ENCODE results near the gene PACSIN1.

PACSIN1 gene, protein sequence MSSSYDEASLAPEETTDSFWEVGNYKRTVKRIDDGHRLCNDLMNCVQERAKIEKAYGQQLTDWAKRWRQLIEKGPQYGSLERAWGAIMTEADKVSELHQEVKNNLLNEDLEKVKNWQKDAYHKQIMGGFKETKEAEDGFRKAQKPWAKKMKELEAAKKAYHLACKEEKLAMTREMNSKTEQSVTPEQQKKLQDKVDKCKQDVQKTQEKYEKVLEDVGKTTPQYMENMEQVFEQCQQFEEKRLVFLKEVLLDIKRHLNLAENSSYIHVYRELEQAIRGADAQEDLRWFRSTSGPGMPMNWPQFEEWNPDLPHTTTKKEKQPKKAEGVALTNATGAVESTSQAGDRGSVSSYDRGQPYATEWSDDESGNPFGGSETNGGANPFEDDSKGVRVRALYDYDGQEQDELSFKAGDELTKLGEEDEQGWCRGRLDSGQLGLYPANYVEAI

DNA sequence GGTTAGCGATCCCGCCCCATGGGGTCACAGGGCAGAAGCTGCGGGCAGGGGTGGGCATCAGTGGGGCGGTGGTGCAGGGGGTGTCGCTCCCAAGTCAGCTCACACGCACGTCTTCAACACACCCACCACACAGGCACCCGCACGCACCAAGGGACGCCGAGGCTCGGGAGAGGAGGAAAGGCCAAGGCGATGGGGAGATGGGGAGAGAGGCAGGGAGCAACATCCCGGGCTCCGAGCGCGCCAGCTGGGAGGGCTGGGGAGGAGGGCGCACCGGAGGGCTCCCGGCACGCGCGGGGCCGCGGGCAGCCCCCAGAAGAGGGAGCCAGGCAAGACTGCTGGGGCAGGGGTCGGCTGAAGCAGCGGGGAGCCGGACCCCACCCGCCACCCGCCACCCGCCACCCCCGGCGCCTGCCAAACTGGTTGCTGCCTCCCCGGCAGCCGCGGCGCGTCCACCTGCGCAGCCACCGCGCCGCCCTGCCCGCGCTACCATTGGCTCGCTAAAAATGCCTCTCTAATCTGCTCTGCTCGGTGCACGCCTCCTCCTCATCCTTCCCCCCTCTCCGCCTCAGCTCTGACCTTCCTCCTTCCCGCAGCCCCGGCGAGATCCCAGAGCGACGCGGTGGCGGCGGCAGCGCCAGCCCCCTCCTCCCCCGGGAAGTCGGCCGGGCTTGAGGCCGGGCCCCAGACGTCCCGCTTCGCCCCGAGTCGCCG is at the start of gene PACSIN1:
Gene PACSIN1, plus strand, starts transcription at position 546 of the 711 bp plus-strand sequence. CDS start 60,230 bp downstream, outside the sequence.
- in situ Hi-C loops (cut with MboI; ENCODE audit: low pct_unique_long_range_greater_than_20kb, low sequenced_read_pairs) = no loop called here
- DNase-seq = no peak

DNA sequence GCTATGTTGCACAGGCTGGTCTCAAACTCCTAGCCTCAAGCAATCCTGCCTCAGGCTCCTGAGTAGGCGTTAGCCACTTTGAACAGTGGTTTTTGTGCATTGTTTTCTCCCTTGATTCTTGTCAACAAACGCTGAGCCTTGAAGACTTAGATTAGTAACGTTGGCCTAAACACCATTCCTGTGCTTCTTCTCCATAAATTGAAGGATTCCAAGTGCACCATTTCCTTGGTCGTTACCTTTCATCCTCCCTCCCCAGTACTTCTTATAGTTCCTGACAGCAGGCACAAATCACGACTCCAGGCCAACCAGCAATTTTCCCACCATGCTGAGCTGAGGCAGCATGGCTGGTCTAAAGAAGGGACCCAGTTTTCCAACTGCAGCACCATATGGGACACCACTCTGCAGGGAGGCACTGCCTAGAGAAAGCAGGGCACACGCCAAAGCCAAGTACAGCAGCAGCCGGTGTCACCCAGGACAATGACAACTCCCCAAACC is 49.0 kb upstream of the PACSIN1 start:
- no peak for DNase-seq
- in situ Hi-C loops (cut with MboI; ENCODE audit: low pct_unique_long_range_greater_than_20kb, low sequenced_read_pairs) = loop anchor here (25.0 kb wide), 1 partner anchor 180 kb away; the partner anchor contains the start of genes HMGA1 and SMIM29

DNA sequence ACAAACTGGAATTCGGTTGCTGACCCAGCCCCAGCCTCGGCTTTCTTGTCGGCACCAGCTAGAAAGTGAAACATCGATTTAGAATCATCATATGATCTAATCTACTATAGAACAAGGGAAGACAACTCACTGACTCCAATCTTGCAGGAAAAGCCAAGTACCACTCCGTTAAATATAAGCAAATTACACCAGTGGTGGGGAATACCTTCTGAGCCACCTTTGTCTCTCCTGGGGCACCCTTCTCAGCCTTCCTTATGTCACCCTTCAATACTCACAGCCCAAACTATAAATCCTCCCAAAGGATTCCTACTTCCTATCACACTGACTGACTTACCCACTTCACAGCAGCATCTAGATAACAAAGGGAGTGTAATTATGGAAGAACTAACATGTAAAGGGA is 47.5 kb upstream of the PACSIN1 start:
- in situ Hi-C loops (cut with MboI; ENCODE audit: low pct_unique_long_range_greater_than_20kb, low sequenced_read_pairs) = loop anchor here (25.0 kb wide), 1 partner anchor 181 kb away; the partner anchor contains the start of genes HMGA1 and SMIM29
- no peak for DNase-seq

DNA sequence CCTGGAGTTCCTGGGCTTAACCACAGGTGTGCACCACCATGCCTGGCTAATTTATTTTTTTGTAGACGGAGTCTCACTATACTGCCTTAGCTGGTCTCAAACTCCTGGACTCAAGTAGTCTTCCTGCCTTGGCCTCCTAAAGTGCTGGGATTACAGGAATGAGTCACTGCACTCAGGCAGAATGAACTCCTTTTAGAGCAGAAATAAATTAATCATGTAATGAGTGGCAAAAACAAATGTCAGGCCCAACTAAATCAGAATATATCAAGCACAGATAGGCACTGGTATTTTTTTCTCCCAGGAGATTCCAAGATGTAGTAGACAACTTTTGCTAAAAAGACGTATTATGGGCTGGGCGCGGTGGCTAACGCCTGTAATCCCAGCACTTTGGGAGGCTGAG is 42.6 kb upstream of the PACSIN1 start:
- in situ Hi-C loops (cut with MboI; ENCODE audit: low pct_unique_long_range_greater_than_20kb, low sequenced_read_pairs) = loop anchor here (25.0 kb wide), 1 partner anchor 186 kb away; the partner anchor contains the start of genes HMGA1 and SMIM29
- DNase-seq = no peak

DNA sequence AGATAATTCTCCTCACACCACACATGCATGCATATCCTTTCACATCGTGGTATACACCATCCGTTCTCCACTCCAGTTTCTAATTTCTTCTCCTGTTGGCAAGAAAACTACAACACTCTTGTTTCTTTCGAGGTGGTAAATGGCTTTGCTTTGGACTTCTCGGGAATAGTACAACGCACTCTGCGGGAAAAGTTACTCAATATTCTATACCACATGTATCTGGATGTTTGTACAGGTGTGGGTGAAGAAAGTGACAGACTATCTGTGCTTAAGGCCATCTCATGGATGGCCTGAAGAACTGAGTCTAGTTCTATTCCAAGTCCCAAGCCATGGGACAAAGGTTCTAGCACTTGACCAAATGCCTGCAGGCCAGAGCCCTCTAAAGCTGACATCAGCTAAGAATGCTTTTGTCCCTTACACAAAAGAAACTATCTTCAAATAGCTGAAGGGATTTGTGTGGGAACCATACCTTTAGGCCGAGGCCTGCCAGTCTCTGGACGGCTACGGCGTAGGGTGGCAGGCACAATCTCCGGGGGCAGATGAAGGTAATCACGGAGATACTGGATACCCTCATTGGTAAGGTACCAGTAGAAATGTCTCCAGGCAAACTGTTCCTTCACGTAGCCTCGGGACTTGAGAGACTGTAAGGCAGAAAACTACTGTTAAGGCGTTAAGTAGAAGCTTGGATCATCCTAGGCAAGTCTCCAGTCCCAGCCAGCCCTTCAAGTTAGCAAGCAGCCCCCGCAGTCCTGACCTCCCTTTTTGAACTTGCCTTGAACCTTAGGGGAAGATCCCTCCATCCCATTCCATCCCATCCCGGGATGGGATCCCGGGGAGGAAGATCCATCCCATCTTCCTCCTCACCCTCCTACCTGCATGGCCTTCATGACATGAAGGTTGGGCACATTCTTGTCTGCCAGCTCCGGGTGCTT is 41.4 kb upstream of the PACSIN1 start:
- in situ Hi-C loops (cut with MboI; ENCODE audit: low pct_unique_long_range_greater_than_20kb, low sequenced_read_pairs) = loop anchor here (25.0 kb wide), 1 partner anchor 187 kb away; the partner anchor contains the start of genes HMGA1 and SMIM29
- DNase-seq = no peak

DNA sequence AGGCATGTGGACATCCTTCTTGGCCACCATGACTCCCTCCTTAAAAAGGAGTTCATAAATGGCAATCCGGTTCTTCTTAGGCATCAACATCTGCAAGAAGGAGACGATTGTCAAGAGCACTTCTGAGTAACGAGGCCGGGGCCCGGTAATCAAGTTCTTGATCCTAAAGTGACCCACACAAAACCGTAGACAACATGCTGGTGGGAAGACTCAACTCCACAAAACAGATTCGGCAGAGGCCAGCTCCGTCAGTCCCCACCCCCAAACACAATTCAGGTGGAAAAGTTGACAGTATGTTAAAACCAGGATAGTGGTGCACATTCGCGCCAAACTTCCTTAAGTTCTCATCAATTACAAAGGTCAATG is 40.8 kb upstream of the PACSIN1 start:
- DNase-seq = peak; percentile 26
- in situ Hi-C loops (cut with MboI; ENCODE audit: low pct_unique_long_range_greater_than_20kb, low sequenced_read_pairs) = no loop called here

DNA sequence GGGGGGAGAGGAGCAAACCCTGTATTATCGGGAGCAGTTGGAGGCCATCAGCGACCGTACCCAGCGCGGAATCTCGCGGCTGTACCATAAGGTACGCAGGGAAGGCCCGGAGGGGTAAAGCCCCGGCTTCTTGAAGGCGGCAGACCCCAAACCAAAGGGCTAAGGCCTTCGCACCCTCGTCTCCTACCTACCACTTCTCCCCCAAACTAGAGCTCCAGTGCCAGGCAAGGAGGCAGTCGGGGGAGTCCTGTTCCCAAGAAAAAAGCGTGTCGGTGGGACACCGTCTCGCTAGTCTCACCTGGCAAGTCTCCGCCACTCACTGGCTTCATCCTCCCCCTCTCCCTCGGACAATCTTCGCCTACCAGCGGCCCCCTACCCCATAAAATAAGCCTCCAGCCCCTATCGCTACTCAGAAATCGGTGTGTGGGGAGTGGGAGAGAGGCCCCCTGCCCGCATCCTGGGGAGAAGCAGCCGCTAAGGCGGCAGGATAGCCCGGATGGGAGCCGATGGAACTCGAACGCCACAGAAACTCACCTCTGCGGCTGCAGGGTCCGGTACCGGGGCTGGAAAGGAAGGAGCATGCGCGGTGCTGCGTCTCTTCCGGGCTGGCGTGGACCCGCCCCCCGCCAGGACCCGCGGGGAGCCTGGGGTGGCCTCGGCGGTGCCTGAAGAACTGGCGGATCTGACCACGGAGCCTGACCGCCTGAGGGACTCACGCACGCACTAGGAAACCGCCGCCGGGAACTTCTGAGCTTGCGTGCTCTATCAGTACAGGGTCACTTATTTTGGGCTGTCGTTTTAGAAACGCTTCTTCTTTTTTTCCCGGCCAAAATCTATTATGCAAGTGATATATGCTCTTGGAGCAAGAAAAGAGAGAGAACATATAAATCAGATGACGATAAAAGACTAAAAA is 40.1 kb upstream of the PACSIN1 start, which contains the start of gene RPS10:
Gene RPS10, minus strand, starts transcription at position 572 of the 913 bp plus-strand sequence. CDS start 848 bp downstream, outside the sequence.
- DNase-seq = peak; percentile 96
- in situ Hi-C loops (cut with MboI; ENCODE audit: low pct_unique_long_range_greater_than_20kb, low sequenced_read_pairs) = no loop called here

DNA sequence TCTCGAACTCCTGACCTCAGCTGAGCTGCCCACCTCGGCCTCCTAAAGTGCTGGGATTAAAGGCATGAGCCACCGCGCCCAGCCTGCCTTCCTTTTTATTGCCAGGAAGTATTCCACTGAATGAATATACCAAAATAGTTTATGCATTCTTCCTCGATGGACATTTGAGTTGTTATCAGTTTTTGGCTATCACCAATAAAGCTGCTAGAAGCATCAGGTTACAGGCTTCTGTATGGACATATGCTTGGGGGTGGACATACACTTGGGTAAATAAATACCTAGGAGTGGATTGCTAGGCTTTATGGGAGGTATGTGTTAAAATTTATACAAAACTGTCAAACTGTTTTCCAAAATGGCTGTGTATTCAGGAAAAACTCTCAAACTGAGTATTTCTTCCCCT is 30.0 kb upstream of the PACSIN1 start:
- in situ Hi-C loops (cut with MboI; ENCODE audit: low pct_unique_long_range_greater_than_20kb, low sequenced_read_pairs) = no loop called here
- no peak for DNase-seq

DNA sequence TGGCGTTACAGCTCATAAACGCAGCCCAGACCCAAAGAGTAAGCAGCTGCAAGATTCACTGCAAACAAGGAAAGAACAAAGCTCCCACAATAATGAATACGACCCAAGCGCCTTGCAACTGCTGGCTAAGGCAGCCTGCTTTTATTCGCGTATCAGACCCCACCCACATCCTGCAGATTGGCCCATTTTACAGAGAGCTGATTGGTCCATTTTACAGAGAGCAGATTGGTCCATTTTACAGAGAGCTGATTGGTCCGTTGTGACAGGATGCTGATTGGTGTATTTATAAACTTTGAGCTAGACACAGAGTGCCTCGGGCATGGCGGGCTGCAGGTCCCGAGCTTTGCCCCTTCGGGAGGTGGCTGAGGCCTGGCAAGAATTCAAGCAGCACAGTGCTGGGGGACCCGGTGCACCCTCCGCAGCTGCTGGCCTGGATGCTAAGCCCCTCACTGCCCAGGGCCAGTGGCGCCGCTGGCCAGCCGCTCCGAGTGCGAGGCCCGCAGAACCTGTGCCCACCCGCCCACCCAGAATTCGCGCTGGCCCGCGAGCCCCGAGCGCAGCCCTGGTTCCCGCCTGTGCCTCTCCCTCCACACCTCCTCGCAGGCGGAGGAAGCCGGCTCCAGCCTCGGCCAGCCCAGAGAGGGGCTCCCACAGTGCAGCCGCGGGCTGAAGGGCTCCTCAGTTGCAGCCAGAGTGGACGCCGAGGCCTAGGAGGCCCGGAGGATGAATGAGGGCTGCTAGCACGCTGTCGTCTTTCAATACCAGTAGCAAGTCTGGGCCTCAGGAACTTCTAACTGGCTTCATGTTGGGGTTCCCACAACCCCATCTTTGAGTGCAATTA is 28.9 kb upstream of the PACSIN1 start:
- no peak for DNase-seq
- in situ Hi-C loops (cut with MboI; ENCODE audit: low pct_unique_long_range_greater_than_20kb, low sequenced_read_pairs) = no loop called here

DNA sequence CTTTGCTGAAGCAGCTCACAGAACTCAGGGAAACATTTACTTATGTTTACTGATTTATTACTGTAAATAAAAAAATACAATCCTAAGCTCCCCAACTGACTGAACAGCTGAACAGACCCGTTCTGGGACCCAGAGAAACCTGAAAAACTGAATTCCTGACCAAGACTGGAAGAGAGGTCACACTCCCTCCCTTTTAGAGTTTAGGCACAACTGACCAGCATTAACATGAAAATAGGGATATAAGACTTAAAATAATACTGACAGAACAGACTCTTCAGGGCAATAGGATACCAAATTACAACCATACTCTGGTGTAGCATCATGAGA is 28.3 kb upstream of the PACSIN1 start:
- no peak for DNase-seq
- in situ Hi-C loops (cut with MboI; ENCODE audit: low pct_unique_long_range_greater_than_20kb, low sequenced_read_pairs) = no loop called here

DNA sequence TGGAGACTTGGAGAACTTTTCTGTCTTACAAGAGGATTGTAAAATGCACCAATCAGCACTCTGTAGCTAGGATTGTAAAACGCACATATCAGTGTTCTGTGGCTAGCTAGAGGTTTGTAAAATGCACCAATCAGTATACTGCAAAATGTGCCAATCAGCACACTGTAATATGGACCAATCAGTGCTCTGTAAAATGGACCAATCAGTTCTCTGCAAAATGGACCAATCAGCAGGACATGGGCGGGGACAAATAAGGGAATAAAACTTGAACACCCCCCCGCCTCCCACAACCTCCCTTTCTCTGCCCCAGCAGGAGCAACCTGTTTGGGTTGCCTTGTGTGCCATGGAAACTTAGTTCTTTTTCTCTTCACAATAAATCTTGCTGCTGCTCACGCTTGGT is 27.2 kb upstream of the PACSIN1 start:
- in situ Hi-C loops (cut with MboI; ENCODE audit: low pct_unique_long_range_greater_than_20kb, low sequenced_read_pairs) = no loop called here
- DNase-seq = no peak

DNA sequence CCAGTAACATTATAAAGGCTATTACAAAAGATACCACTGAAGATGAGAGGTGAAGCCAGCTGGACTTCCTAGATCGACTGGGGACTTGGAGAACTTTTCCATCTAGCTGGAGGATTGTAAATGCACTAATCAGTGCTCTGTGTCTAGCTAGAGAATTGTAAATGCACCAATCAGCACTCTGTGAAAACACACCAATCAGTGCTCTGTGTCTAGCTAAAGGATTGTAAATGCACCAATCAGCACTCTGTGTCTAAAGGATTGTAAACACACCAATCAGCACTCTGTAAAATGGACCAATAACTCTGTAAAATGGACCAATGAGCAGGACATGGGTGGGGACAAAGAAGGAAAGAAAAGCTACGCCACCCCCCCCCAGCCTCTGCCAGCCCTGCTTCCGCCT is 26.4 kb upstream of the PACSIN1 start:
- DNase-seq = no peak

DNA sequence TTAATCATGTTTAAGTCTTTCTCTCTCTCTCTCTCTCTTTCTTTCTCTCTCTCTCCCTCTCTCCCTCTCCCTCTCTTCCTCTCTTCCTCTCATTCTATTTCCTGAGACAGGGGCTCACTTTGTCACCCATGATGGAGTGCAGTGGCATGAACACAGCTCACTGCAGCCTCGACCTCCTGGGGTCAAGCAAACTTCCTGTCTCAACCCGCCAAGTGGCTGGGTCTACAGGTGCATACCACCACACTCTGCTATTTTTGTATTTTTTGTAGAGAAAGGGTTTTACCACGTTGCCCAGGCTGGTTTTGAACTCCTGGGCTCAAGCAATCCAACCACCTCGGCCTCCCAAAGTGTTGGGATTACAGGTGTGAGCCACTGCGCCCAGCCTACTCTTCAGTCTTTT is 24.4 kb upstream of the PACSIN1 start:
- in situ Hi-C loops (cut with MboI; ENCODE audit: low pct_unique_long_range_greater_than_20kb, low sequenced_read_pairs) = no loop called here
- DNase-seq = no peak

More for the DNA sequence above, 26.4 kb upstream of the PACSIN1 start:
- in situ Hi-C loops (cut with MboI; ENCODE audit: low pct_unique_long_range_greater_than_20kb, low sequenced_read_pairs) = no loop called here

DNA sequence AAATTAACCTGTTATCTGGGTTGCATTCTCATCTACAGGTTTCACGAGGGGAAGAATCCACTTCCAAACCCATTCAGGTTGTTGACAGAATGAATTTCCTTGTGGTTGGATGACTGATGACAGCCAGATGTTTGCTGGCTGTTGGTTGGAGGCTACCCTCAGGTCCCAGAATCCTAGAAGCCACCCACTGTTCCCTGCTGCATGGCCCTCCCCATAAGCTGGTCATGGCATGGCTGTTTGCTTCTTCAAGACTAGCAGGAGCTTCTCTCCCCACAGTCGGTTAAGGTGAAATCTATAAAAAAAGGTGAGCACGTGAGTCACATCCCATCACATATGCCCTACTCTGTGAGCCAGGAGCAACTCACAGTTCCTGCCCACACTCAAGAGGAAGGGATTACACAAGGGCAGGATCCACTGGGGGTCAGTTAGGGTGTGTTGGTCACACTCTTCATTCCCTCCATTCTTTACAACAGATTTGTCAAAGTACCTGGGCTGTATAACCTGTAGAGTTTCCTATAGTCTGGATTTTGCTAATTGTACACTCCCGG is 20.5 kb upstream of the PACSIN1 start:
- DNase-seq = no peak
- in situ Hi-C loops (cut with MboI; ENCODE audit: low pct_unique_long_range_greater_than_20kb, low sequenced_read_pairs) = no loop called here

DNA sequence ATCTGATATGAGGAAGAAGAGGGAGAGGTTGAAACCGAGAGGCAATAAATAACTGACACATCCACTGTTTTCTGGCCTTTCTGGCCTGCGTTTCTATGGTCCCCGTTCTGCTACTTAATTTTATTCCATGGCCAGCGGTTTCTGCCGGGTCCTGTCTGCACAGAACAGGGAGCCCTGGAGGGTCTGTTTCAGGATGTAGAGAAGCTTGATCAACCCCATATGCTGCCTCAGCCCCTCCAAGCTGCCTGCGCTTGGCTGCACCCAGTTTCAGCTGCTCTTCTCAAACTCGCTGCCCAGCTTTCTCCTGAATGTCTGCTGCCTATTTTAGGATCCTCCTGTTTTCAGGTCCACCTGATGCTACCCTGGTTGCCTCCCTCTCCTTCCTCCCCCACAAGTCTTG is 18.5 kb upstream of the PACSIN1 start:
- in situ Hi-C loops (cut with MboI; ENCODE audit: low pct_unique_long_range_greater_than_20kb, low sequenced_read_pairs) = no loop called here
- no peak for DNase-seq

DNA sequence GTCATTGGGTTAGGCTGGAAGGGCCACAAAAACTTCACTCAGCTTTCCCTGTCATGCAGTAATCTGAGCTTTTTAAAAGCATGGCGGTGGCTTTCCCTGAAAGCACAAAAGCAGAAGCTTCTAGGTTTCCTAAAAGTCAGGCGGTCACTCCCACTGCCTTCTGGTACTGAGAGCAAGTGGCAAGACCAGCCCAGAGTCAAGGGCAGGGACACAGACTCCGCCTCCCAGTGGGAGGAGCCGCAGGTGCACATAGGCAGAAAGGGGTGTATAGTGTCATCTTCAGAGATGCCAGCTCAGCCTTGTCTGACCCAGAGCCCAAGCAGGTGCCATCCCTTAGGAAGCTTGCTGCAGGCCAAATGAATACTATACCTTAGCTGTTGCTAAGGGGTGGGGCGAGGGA is 18.0 kb upstream of the PACSIN1 start:
- in situ Hi-C loops (cut with MboI; ENCODE audit: low pct_unique_long_range_greater_than_20kb, low sequenced_read_pairs) = no loop called here

DNA sequence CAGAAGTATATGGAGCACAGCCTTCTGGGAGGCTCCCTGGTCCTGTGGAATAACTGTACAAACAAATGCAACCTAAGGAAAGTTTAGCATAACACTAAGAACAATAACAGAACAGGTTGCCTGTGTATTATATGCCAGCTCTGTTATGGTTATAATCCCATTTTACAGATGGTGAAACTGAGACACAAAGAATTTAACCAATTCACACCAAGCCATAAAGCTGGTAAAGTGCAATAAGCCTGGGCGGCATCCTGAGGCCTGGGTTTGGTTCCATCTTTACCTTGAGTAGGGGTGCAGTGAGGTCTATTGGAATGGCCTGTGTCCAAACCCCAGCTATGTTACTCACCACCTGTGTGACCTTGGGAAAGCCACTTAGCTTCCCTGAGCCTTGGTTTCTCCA is 14.7 kb upstream of the PACSIN1 start:
- DNase-seq = no peak
- in situ Hi-C loops (cut with MboI; ENCODE audit: low pct_unique_long_range_greater_than_20kb, low sequenced_read_pairs) = no loop called here

More for the DNA sequence above, 18.0 kb upstream of the PACSIN1 start:
- peak; percentile 76 for DNase-seq

Measured in KBM-7 (cell line).